Keratinocyte (primary cell): ENCODE data around the gene TUFT1. TPM values are rescaled to one million over a fixed set of nuclear protein-coding genes. Genes with fewer than 3 reads are reported as not detected.

ENCODE experiments used
- DNase-seq: peaks from one replicate; pipeline ENCODE4 v3.0.0-alpha.2; 2011; ENCODE audit warnings: low read depth, missing footprints, low spot score
- FAIRE-seq: peaks from 2 replicates; lab custom pipeline; 2011; peaks lifted over from hg19 to GRCh38; lab: Jason Lieb, UNC
- H2AFZ ChIP-seq: 2 replicates; pipeline ENCODE4 v1.6.0; 2012; ENCODE audit warnings: low read length, control low read depth, inconsistent platforms; ENCODE audit not compliant: control insufficient read depth
- H3K27ac ChIP-seq: 2 replicates; pipeline ENCODE4 v1.5.1; 2011; ENCODE audit warnings: low read length; ENCODE audit not compliant: control insufficient read depth, insufficient read depth
- H3K27me3 ChIP-seq: 3 replicates; pipeline ENCODE4 v1.6.0; 2011; ENCODE audit warnings: low read length; ENCODE audit not compliant: control insufficient read depth, insufficient read depth; ENCODE audit errors: extremely low read depth
- H3K36me3 ChIP-seq, 2 experiments: 2 replicates in 1 of 2; 3 replicates in 1 of 2; pipeline ENCODE4 v1.5.1; 2011; ENCODE audit warnings: low read length in 2 of 2, mild to moderate bottlenecking in 1 of 2; ENCODE audit not compliant: control insufficient read depth in 2 of 2, insufficient read depth in 2 of 2; ENCODE audit errors: extremely low read depth in 1 of 2
- H3K4me1 ChIP-seq: 3 replicates; pipeline ENCODE4 v1.5.1; 2011; ENCODE audit warnings: low read length; ENCODE audit not compliant: control insufficient read depth, insufficient read depth; ENCODE audit errors: extremely low read depth
- H3K4me2 ChIP-seq: 3 replicates; pipeline ENCODE4 v1.6.0; 2011; ENCODE audit warnings: low read depth, low read length; ENCODE audit not compliant: control insufficient read depth, insufficient read depth; ENCODE audit errors: extremely low read depth
- H3K4me3 ChIP-seq, 3 experiments: fragments of 200-600 bp in 1 of 3; sonication (generic) in 1 of 3; 2 replicates in 2 of 3; 3 replicates in 1 of 3; pipeline ENCODE4 v1.5.1; 2011 to 2016; ENCODE audit warnings: low read length in 3 of 3, mild to moderate bottlenecking in 3 of 3, control low read depth in 2 of 3, inconsistent platforms in 1 of 3, low read depth in 1 of 3, mixed read lengths in 1 of 3, mixed run types in 1 of 3, moderate library complexity in 1 of 3; ENCODE audit not compliant: control insufficient read depth in 2 of 3, insufficient read depth in 2 of 3; ENCODE audit errors: extremely low read depth in 1 of 3
- H3K79me2 ChIP-seq: 2 replicates; pipeline ENCODE4 v1.6.0; 2012; ENCODE audit warnings: low read length; ENCODE audit not compliant: control insufficient read depth, insufficient read depth
- H3K9ac ChIP-seq: 3 replicates; pipeline ENCODE4 v1.6.0; 2011; ENCODE audit warnings: low read length; ENCODE audit not compliant: control insufficient read depth, insufficient read depth; ENCODE audit errors: extremely low read depth
- H3K9me1 ChIP-seq: 3 replicates; pipeline ENCODE4 v1.6.0; 2011; ENCODE audit warnings: low read length; ENCODE audit not compliant: control insufficient read depth, insufficient read depth; ENCODE audit errors: extremely low read depth
- H3K9me3 ChIP-seq: 2 replicates; pipeline ENCODE4 v1.5.1; 2012; ENCODE audit warnings: low read depth, low read length; ENCODE audit not compliant: control insufficient read depth
- H4K20me1 ChIP-seq: 3 replicates; pipeline ENCODE4 v1.6.0; 2011; ENCODE audit warnings: low read length; ENCODE audit not compliant: control insufficient read depth, insufficient read depth; ENCODE audit errors: extremely low read depth
- CTCF ChIP-seq, 3 experiments: IDR thresholded peaks in 1 of 3; conservative IDR thresholded peaks in 1 of 3; optimal IDR thresholded peaks in 1 of 3; 2 replicates in 2 of 3; 3 replicates in 1 of 3; pipeline versions ENCODE3 to v1.5.1; 2011; ENCODE audit warnings: low read length in 3 of 3, mild to moderate bottlenecking in 3 of 3, moderate library complexity in 2 of 3, control low read depth in 1 of 3, inconsistent platforms in 1 of 3; ENCODE audit not compliant: insufficient read depth in 2 of 3; ENCODE audit errors: extremely low read depth in 1 of 3
- EZH2 ChIP-seq: IDR thresholded peaks from one replicate; pipeline ENCODE4 v1.6.1; 2012; ENCODE audit warnings: inconsistent platforms, mild to moderate bottlenecking, low read length, moderate library complexity
- dilution Hi-C: fragments of 300-500 bp; cut with MboI; formaldehyde crosslinking; loops from one replicate; pipeline ENCODE4 v1.7.0; 2020; ENCODE audit warnings: low sequenced_read_pairs; ENCODE audit not compliant: extremely low pct_ligation_motif_present
- polyA plus RNA-seq, 5 experiments: library from polyadenylated mRNA; depleted of rRNA in 3 of 5; stranded (reverse) in 3 of 5; stranded (forward) in 1 of 5; unstranded in 1 of 5; fragments of >200 nt; gene quantifications; 1 replicate in 1 of 5; 2 replicates in 3 of 5; 3 replicates in 1 of 5; pipeline versions ENCODE4 v1.2.1 to v1.2.3, GENCODE V29; 2011 to 2012; ENCODE audit warnings: missing spikeins in 2 of 5, low read depth in 1 of 5, low replicate concordance in 1 of 5

TUFT1 gene
- polyA plus RNA-seq, 1 donor (not counting 4 experiments of a cell fraction or from before 2014, with no cell fraction given) = 70.0 TPM

DNA sequence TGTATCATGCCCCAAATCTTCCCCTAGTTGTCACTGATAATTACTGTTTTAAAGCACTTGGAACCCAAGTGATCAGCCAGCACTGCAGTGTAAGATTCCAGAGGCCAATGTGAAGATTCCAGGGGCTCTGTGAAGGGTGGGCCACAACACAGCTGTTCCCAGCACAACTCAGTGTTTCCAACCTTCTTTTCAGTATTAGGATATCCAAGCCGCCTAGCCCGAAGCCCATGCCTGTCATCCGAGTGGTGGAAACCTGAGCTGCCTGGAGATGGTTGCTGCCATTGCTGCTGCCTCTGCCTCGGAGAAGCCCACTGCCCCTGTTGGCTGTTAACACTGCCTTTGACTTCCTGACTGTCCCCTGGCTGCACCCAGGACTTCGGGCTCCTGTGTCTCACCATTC lies 41.3 kb downstream of the TUFT1 start:
- Histone ChIP-seq H2AFZ (no peak overlapping the region), H3K9me3 (no peaks in the 10 kb centered on the region), H3K27me3 (no peaks in the 10 kb centered on the region), H3K9me1 (peaks cover 5% of the 10 kb centered on the region), H3K4me1 (peaks cover 70% of the 10 kb centered on the region), H3K27ac (no peak overlapping the region), H4K20me1 (no peaks in the 10 kb centered on the region), H3K4me3 (no peak overlapping the region), H3K36me3 (peaks cover 26 to 43% of the 10 kb centered on the region in 2 experiments), H3K4me2 (no peak overlapping the region), H3K9ac (no peak overlapping the region), H3K79me2 (no peaks in the 10 kb centered on the region)
- FAIRE-seq (no peak), DNase-seq (no peak)
- TF ChIP-seq CTCF (optimal IDR thresholded peaks at IDR 0.05 in 1 of 3, IDR thresholded peaks at IDR 0.05 in 1 of 3, conservative IDR thresholded peaks at IDR 0.05 in 1 of 3; ENCODE audit: extremely low read depth in 1 of 3, insufficient read depth in 2 of 3, low read length in 3 of 3) (no peak), EZH2 (no peak)
- dilution Hi-C loops = no loop called here

DNA sequence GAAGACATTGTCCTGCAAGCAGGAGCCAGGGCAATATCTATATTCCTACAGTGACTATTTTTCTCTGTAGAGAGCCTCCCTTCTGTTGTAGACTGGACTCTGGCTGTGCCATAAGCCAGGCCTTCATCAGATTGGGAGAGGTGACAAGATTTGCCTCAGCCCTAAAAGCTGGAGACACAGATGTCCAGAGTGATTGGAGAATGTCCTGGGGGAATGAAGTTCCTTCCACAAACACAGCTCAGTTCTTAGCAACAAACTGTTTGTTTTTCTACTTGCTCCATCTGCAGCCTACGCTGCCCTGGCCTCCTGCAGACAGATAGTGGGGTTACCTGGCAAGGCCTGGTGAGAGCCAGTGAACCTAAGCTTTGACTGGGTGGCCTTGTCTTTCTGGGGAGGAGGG lies 41.8 kb downstream of the TUFT1 start:
- Histone ChIP-seq H4K20me1 (no peaks in the 10 kb centered on the region), H3K4me1 (peaks cover 75% of the 10 kb centered on the region), H2AFZ (no peak overlapping the region), H3K36me3 (peaks cover 26 to 43% of the 10 kb centered on the region in 2 experiments), H3K27me3 (no peaks in the 10 kb centered on the region), H3K4me3 (no peak overlapping the region), H3K27ac (no peak overlapping the region), H3K9me3 (no peaks in the 10 kb centered on the region), H3K9ac (no peak overlapping the region), H3K9me1 (peaks cover 5% of the 10 kb centered on the region), H3K4me2 (no peak overlapping the region), H3K79me2 (no peaks in the 10 kb centered on the region)
- TF ChIP-seq EZH2 (no peak), CTCF (optimal IDR thresholded peaks at IDR 0.05 in 1 of 3, IDR thresholded peaks at IDR 0.05 in 1 of 3, conservative IDR thresholded peaks at IDR 0.05 in 1 of 3; ENCODE audit: extremely low read depth in 1 of 3, insufficient read depth in 2 of 3, low read length in 3 of 3) (no peak)
- FAIRE-seq (peak; percentile 29), DNase-seq (no peak)
- dilution Hi-C loops = no loop called here
